IPS-18a (cell line): ENCODE data around the gene MRPS12.

Experiments
- H3K27ac ChIP-seq: one replicate; pipeline ENCODE4 v1.5.1; 2013; ENCODE audit warnings: low read length
- H3K27me3 ChIP-seq: one replicate; pipeline ENCODE4 v1.6.1; 2013; ENCODE audit warnings: mild to moderate bottlenecking, low read length; ENCODE audit not compliant: control insufficient read depth, insufficient read depth
- H3K36me3 ChIP-seq: one replicate; pipeline ENCODE4 v1.6.1; 2013; ENCODE audit warnings: low read depth, low read length; ENCODE audit not compliant: control insufficient read depth
- H3K4me1 ChIP-seq: one replicate; pipeline ENCODE4 v1.6.1; 2013; ENCODE audit warnings: low read depth, low read length; ENCODE audit not compliant: control insufficient read depth
- H3K4me3 ChIP-seq: one replicate; pipeline ENCODE4 v1.5.1; 2013; ENCODE audit warnings: low read length
- H3K9ac ChIP-seq: one replicate; pipeline ENCODE4 v1.6.1; 2013; ENCODE audit warnings: mild to moderate bottlenecking, low read length, moderate library complexity
- H3K9me3 ChIP-seq: one replicate; pipeline ENCODE4 v1.6.1; 2013; ENCODE audit warnings: low read depth, low read length; ENCODE audit not compliant: control insufficient read depth

The MRPS12 gene

DNA sequence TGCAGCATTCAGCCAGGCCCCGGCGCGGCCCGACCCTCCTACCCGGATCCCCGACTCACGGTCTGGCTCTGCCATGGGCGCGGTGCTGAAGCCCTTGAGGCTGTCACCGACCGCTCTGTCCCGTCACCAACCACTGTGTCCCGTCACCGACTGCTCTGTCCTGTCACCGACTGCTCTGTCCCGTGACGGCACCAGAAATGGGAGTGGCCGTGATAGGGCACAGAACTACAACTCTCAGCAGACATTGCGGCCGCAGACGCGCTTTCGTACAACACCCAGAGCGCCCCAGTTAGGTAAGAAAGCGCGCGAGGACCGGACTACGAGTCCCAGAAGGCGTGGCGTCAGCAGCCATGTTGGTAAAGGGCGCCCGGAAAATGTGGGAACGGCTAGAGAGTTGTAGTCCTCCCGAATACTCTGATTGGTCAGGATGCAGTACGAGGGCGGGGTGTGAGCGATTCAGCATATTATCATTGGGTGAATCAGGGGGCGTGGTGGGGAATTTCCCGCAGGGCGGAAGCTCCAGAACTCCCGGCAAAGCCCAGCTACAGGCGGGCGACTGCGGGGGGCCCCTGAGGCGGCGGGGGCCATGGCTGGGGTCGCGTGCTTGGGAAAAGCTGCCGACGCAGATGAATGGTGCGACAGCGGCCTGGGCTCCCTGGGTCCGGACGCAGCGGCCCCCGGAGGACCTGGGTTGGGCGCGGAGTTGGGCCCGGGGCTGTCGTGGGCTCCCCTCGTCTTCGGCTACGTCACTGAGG, 31.1 kb upstream of the MRPS12 start, which contains the start of the genes NFKBIB and SIRT2:
Gene NFKBIB (plus strand): TSS at position 523 of the 755 bp plus-strand sequence. CDS start 64 bp downstream, at position 587.
Gene SIRT2 (minus strand): TSS at position 172 of the 755 bp plus-strand sequence. CDS start 97 bp downstream, at position 75.
- Histone ChIP-seq H3K4me3 (peak within 1 kb of the TSS; percentile 95), H3K4me1 (peaks cover 4% of the 10 kb centered on the region), H3K9me3 (no peaks in the 10 kb centered on the region), H3K9ac (peak within 1 kb of the TSS; percentile 88), H3K36me3 (no peaks in the 10 kb centered on the region), H3K27ac (peak within 1 kb of the TSS; percentile 86), H3K27me3 (peaks cover 10% of the 10 kb centered on the region)

GRCh38 chr19:38900202-38900629, 30.5 kb upstream of the MRPS12 start:
- Histone ChIP-seq H3K27me3 (peaks cover 10% of the 10 kb centered on the region), H3K4me3 (peak overlapping the region; percentile 95), H3K36me3 (no peaks in the 10 kb centered on the region), H3K4me1 (peaks cover 4% of the 10 kb centered on the region), H3K9me3 (no peaks in the 10 kb centered on the region), H3K9ac (peak overlapping the region; percentile 88), H3K27ac (peak overlapping the region; percentile 86)

GRCh38 chr19:38900743-38901190, 30.0 kb upstream of the MRPS12 start:
- Histone ChIP-seq H3K4me1 (peaks cover 4% of the 10 kb centered on the region), H3K36me3 (peaks cover 5% of the 10 kb centered on the region), H3K9me3 (no peaks in the 10 kb centered on the region), H3K9ac (peak overlapping the region; percentile 88), H3K4me3 (peak overlapping the region; percentile 95), H3K27me3 (peaks cover 10% of the 10 kb centered on the region), H3K27ac (no peak overlapping the region)

- peaks cover 10% of the 10 kb centered on the region for H3K27me3 ChIP-seq
- peaks cover 4% of the 10 kb centered on the region for H3K4me1 ChIP-seq
- H3K36me3 ChIP-seq, result peaks cover 7% of the 10 kb centered on the region
- no peak overlapping the region for H3K27ac ChIP-seq
- H3K9ac ChIP-seq, result no peak overlapping the region
- no peaks in the 10 kb centered on the region for H3K9me3 ChIP-seq
- no peak overlapping the region for H3K4me3 ChIP-seq
Observed at GRCh38 chr19:38901683-38902082, 29.1 kb upstream of the MRPS12 start.

DNA sequence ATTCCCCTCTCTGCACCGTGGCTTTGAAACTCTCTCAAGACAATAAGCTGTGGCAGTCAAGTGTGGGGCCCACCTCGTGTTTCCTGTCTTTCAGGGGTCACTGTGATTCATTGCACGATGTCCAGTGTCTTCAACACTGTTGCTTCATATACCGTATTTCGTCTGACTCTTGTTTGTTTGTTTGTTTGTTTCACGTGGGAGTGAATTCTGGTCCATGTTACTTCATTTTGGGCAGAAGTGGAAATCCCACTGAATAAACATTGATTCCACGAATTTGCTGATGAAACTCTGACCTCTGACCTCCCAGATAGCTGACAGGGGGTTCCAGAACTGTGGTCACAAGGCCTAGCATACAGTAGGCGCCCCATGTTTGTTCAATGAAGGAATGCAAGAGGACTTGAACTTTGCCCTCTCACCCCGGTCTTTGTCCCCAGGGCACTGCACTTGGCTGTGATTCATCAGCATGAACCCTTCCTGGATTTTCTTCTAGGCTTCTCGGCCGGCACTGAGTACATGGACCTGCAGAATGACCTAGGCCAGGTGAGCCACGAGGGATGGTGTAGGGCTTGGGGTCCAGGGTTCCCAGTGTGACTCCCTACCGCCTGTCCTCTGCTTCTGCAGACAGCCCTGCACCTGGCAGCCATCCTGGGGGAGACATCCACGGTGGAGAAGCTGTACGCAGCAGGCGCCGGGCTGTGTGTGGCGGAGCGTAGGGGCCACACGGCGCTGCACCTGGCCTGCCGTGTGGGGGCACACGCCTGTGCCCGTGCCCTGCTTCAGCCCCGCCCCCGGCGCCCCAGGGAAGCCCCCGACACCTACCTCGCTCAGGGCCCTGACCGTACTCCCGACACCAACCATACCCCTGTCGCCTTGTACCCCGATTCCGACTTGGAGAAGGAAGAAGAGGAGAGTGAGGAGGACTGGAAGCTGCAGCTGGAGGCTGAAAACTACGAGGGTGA, 25.9 kb upstream of the MRPS12 start:
- Histone ChIP-seq H3K36me3 (peaks cover 7% of the 10 kb centered on the region), H3K27me3 (no peaks in the 10 kb centered on the region)

DNA sequence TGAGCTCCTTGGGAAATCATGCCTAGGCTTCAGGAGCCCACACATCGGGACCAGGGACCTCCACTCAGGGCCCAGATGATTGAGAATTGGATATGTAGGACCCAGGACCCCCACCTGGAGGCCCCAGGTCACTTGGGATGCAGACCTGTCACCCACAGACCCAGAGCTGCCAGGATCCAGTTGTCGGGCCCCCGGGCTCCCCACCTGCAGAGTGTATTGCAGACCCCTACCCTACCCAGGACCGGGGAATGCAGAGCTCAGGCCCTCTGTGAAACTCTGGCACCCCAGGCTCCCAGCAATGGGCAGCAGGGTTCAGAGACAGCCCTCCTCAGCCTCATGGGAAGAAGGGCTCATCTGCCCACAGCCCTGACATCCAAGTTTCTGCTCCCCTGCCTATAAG, 25.1 kb upstream of the MRPS12 start:
- H3K36me3 ChIP-seq, result peaks cover 7% of the 10 kb centered on the region
- no peaks in the 10 kb centered on the region for H3K4me1 ChIP-seq
- H3K9me3 ChIP-seq, result no peaks in the 10 kb centered on the region
- H3K27ac ChIP-seq, result no peak overlapping the region
- H3K27me3 ChIP-seq, result no peaks in the 10 kb centered on the region
- H3K9ac ChIP-seq, result no peak overlapping the region
- H3K4me3 ChIP-seq, result no peak overlapping the region

More for the DNA sequence above, 25.9 kb upstream of the MRPS12 start:
- Histone ChIP-seq H3K27ac (no peak overlapping the region), H3K4me1 (peaks cover 4% of the 10 kb centered on the region), H3K9ac (no peak overlapping the region), H3K9me3 (no peaks in the 10 kb centered on the region), H3K4me3 (no peak overlapping the region)

GRCh38 chr19:38907227-38907626, 23.5 kb upstream of the MRPS12 start:
- H3K4me3 ChIP-seq, result no peak overlapping the region
- no peaks in the 10 kb centered on the region for H3K27me3 ChIP-seq
- H3K9ac ChIP-seq, result no peak overlapping the region
- no peaks in the 10 kb centered on the region for H3K9me3 ChIP-seq
- H3K27ac ChIP-seq, result no peak overlapping the region
- H3K36me3 ChIP-seq, result peaks cover 7% of the 10 kb centered on the region
- no peaks in the 10 kb centered on the region for H3K4me1 ChIP-seq

DNA sequence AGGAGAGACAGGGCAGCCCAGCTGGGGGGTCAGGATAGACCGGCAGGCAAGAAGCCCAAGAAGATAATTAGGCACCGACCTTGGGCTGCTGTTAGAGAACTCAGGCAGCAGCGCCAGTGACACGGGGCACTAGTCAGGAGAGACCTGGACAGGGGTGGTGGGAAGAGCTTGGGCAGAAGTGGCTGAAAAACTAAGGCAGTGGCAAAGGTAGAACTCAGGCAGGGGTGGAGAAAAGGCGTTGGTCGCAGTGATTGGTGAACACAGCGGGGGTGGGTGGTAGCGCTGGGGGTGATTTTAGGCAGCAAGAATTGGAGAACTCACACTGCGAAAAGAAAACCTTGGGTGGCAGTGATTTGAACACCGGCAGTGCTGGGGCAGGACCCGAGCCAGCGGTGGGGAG, 23.1 kb upstream of the MRPS12 start:
- H3K27me3 ChIP-seq, result no peaks in the 10 kb centered on the region
- no peaks in the 10 kb centered on the region for H3K9me3 ChIP-seq
- no peaks in the 10 kb centered on the region for H3K4me1 ChIP-seq
- H3K4me3 ChIP-seq, result no peak overlapping the region
- H3K27ac ChIP-seq, result no peak overlapping the region
- H3K36me3 ChIP-seq, result peaks cover 7% of the 10 kb centered on the region
- no peak overlapping the region for H3K9ac ChIP-seq

DNA sequence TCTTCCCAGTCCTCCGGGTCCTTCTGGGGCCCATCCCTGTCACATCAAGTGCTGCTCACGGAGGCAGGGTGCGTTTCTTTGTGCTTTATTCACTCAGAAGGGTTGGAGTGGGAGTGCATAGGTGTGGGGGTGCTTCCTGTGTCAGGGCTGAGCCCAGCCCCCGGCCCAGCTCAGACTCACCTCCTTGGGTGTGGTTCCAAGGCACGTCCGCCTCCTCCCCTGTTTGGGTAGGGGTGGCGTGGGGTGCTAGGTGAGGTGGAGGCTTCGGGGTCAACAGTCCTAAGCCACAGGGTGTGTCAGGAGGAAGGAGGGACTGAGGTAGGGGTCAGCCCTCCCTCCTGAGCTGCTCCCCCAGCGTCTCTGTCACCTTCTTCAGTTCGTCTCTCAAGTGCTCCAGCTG, 21.8 kb upstream of the MRPS12 start:
- Histone ChIP-seq H3K27me3 (no peaks in the 10 kb centered on the region), H3K27ac (no peak overlapping the region), H3K4me3 (no peak overlapping the region), H3K9ac (no peak overlapping the region), H3K9me3 (no peaks in the 10 kb centered on the region), H3K36me3 (peaks cover 7% of the 10 kb centered on the region), H3K4me1 (no peaks in the 10 kb centered on the region)

DNA sequence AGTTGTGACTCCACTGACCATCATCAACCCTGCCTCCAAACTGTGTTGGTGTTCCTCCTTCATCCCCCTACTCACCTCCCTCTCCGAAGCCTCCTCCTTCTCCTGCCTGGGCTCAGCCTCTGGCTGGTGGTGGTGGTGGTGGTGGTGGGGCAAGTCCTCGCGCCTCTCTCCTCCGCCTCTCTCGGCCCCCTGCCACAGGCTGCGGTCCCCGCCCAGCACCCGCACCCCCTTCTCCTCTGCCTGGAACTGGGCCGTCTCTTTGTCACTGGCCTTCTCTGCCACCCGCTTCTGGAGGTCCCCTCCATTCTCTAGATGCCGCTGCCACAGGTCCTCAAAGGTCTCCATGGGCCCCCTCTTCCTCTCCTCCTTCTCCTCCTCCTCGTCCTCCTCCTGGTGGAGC, 20.3 kb upstream of the MRPS12 start:
- Histone ChIP-seq H3K36me3 (peaks cover 4% of the 10 kb centered on the region), H3K9me3 (no peaks in the 10 kb centered on the region), H3K9ac (no peak overlapping the region), H3K4me1 (no peaks in the 10 kb centered on the region), H3K27me3 (no peaks in the 10 kb centered on the region), H3K4me3 (no peak overlapping the region), H3K27ac (no peak overlapping the region)

- Histone ChIP-seq H3K4me1 (no peaks in the 10 kb centered on the region), H3K4me3 (no peak overlapping the region), H3K36me3 (no peaks in the 10 kb centered on the region), H3K27ac (no peak overlapping the region), H3K9me3 (no peaks in the 10 kb centered on the region), H3K9ac (no peak overlapping the region), H3K27me3 (no peaks in the 10 kb centered on the region)
Observed at GRCh38 chr19:38911388-38912001, 19.2 kb upstream of the MRPS12 start.
